Cardiac fibroblast (primary cell): ENCODE results near the gene TNFRSF14.
A peak's percentile ranks its signal among the peaks of the same experiment; 100 is the strongest.

Source experiments
- DNase-seq, 2 donors: peaks; one replicate each; pipeline versions ENCODE4 v3.0.0 to v3.0.0-alpha.2; 2010; ENCODE audit warnings: low read depth in 2 of 2
- H3K4me3 ChIP-seq, 2 donors: replicated peaks in 1 of 2; 1 replicate in 1 of 2; 2 replicates in 1 of 2; pipeline ENCODE4 v1.5.1; 2011; ENCODE audit warnings: low read depth in 2 of 2, low read length in 2 of 2, mild to moderate bottlenecking in 2 of 2, moderate library complexity in 1 of 2
- CTCF ChIP-seq: IDR thresholded peaks from one replicate; pipeline ENCODE4 v1.5.1; 2011; ENCODE audit warnings: low read depth, mild to moderate bottlenecking, low read length, inconsistent platforms

The TNFRSF14 gene

GRCh38 chr1:2522230-2522629 lies 33.9 kb upstream of the TNFRSF14 start:
- TF ChIP-seq CTCF, result no peak
- H3K4me3 ChIP-seq, result no peak overlapping the region
- DNase-seq, result no peak

- TF ChIP-seq CTCF, result no peak
- DNase-seq, result no peak
- H3K4me3 ChIP-seq, result no peak overlapping the region
These were observed 32.8 kb upstream of the TNFRSF14 start for GRCh38 chr1:2523191-2523890.

- no peak for DNase-seq
- TF ChIP-seq CTCF, result no peak
- H3K4me3 ChIP-seq, result no peak overlapping the region
These were observed 32.1 kb upstream of the TNFRSF14 start for GRCh38 chr1:2523891-2524609.

- no peak for DNase-seq
- TF ChIP-seq CTCF, result no peak
- peak overlapping the region; percentile 83 to 87 for H3K4me3 ChIP-seq
These were observed 30.6 kb upstream of the TNFRSF14 start for GRCh38 chr1:2525572-2525919.

- peak; percentile 93 to 95 for DNase-seq
- peak within 1 kb of the TSS; percentile 83 to 87 for H3K4me3 ChIP-seq
- TF ChIP-seq CTCF, result no peak
These were observed 30.0 kb upstream of the TNFRSF14 start, which contains the start of gene PANK4 for GRCh38 chr1:2525920-2526823. Gene PANK4, minus strand, starts transcription at chr1:2526596. Its CDS starts 9 bp downstream, at chr1:2526587.

GRCh38 chr1:2526824-2527555 lies 29.2 kb upstream of the TNFRSF14 start:
- peak; percentile 16 to 59 for DNase-seq
- TF ChIP-seq CTCF, result no peak
- peak overlapping the region; percentile 2 to 62 for H3K4me3 ChIP-seq
